ENCODE data around the gene PHF19. TPM values are rescaled to one million over a fixed set of nuclear protein-coding genes. Genes with fewer than 3 reads are reported as not detected.

The PHF19 gene
- total RNA-seq, 4 donors from 2014 or later: 9.2 to 12.5 (median 10.8) TPM

- Histone ChIP-seq H3K9me3 (no peaks in the 10 kb centered on the region), H3K27me3 (no peaks in the 10 kb centered on the region), H3K36me3 (no peaks in the 10 kb centered on the region), H3K27ac (peak overlapping the region in 3 of 4 donors; percentile 7 to 40 (median 8)), H3K4me3 (no peak overlapping the region), H3K4me1 (peaks cover 0 to 5% of the 10 kb centered on the region in 2 donors)
- TF ChIP-seq POLR2A (IDR thresholded peaks at IDR 0.05) (no peak), CTCF (IDR thresholded peaks at IDR 0.05 in 4 of 5, conservative IDR thresholded peaks at IDR 0.05 in 1 of 5) (no peak)
- intact Hi-C loops (cut with DNase I; ENCODE audit: low total_unique reads) (no loop called here), in situ Hi-C loops (cut with MboI; ENCODE audit: low sequenced_read_pairs in 4 of 4) (no loop called here)
- no peak for DNase-seq
- no peak for ATAC-seq
Observed at GRCh38 chr9:120890320-120891244, 13.6 kb upstream of the PHF19 start.

- DNase-seq (no peak), ATAC-seq (peak; percentile 28 to 42)
- Histone ChIP-seq H3K27me3 (no peaks in the 10 kb centered on the region), H3K4me3 (no peak overlapping the region), H3K36me3 (no peaks in the 10 kb centered on the region), H3K27ac (peak overlapping the region in 3 of 4 donors; percentile 7 to 42 (median 31)), H3K4me1 (peaks cover 0 to 2% of the 10 kb centered on the region in 2 donors), H3K9me3 (no peaks in the 10 kb centered on the region)
- intact Hi-C loops (cut with DNase I; ENCODE audit: low total_unique reads): no loop called here
- in situ Hi-C loops (cut with MboI; ENCODE audit: low sequenced_read_pairs in 4 of 4): no loop called here
- TF ChIP-seq CTCF (IDR thresholded peaks at IDR 0.05 in 4 of 5, conservative IDR thresholded peaks at IDR 0.05 in 1 of 5): no peak
- no peak for TF ChIP-seq POLR2A (IDR thresholded peaks at IDR 0.05)
Observed at GRCh38 chr9:120889606-120890271, 12.8 kb upstream of the PHF19 start.

GRCh38 chr9:120888626-120889025 is 11.6 kb upstream of the PHF19 start:
- H3K9me3 ChIP-seq: no peaks in the 10 kb centered on the region
- no peaks in the 10 kb centered on the region for H3K27me3 ChIP-seq
- no peak overlapping the region for H3K27ac ChIP-seq
- TF ChIP-seq CTCF (IDR thresholded peaks at IDR 0.05 in 4 of 5, conservative IDR thresholded peaks at IDR 0.05 in 1 of 5) (no peak), POLR2A (IDR thresholded peaks at IDR 0.05) (no peak)
- no peak overlapping the region for H3K4me3 ChIP-seq
- no peaks in the 10 kb centered on the region for H3K36me3 ChIP-seq
- in situ Hi-C loops (cut with MboI; ENCODE audit: low sequenced_read_pairs in 4 of 4) (no loop called here), intact Hi-C loops (cut with DNase I; ENCODE audit: low total_unique reads) (no loop called here)
- ATAC-seq: no peak
- H3K4me1 ChIP-seq: no peaks in the 10 kb centered on the region
- no peak for DNase-seq

- H3K27me3 ChIP-seq: no peaks in the 10 kb centered on the region
- peak in 1 of 2 donors; percentile 54 for DNase-seq
- in situ Hi-C loops (cut with MboI; ENCODE audit: low sequenced_read_pairs in 4 of 4): no loop called here
Observed at GRCh38 chr9:120886490-120886967, 9.5 kb upstream of the PHF19 start.

More at GRCh38 chr9:120886490-120886967, 9.5 kb upstream of the PHF19 start:
- Histone ChIP-seq H3K4me3 (no peak overlapping the region), H3K9me3 (no peaks in the 10 kb centered on the region), H3K4me1 (no peaks in the 10 kb centered on the region), H3K36me3 (no peaks in the 10 kb centered on the region), H3K27ac (no peak overlapping the region)
- intact Hi-C loops (cut with DNase I; ENCODE audit: low total_unique reads): no loop called here
- peak; percentile 56 to 79 for ATAC-seq
- no peak for TF ChIP-seq POLR2A (IDR thresholded peaks at IDR 0.05)
- no peak for TF ChIP-seq CTCF (IDR thresholded peaks at IDR 0.05 in 4 of 5, conservative IDR thresholded peaks at IDR 0.05 in 1 of 5)
